Activated naive CD8-positive, alpha-beta T cell treated with anti-CD3 and anti-CD28 coated beads, Interleukin-2, amount 50 U/mL, for 24 hours (primary cell): ENCODE data around the gene PPARD.

Experiments
- ATAC-seq: fragments of 150-1000 bp; cut with Tn5 transposase; one replicate; pipeline ENCODE4 v1.10.0; 2021
- DNase-seq: peaks from one replicate; pipeline ENCODE4 v3.0.0; 2021
- H3K27ac Mint-ChIP-seq: one replicate; pipeline ENCODE4 v1.8.0; 2021; ENCODE audit warnings: mild to moderate bottlenecking, mixed read lengths
- H3K27me3 Mint-ChIP-seq: one replicate; pipeline ENCODE4 v1.8.0; 2021; ENCODE audit warnings: mixed read lengths
- H3K36me3 Mint-ChIP-seq: one replicate; pipeline ENCODE4 v1.8.0; 2021; ENCODE audit warnings: low read depth, mixed read lengths
- H3K4me1 Mint-ChIP-seq: one replicate; pipeline ENCODE4 v1.8.0; 2021; ENCODE audit warnings: mixed read lengths
- H3K4me3 Mint-ChIP-seq: one replicate; pipeline ENCODE4 v1.8.0; 2021; ENCODE audit warnings: mild to moderate bottlenecking, moderate library complexity, mixed read lengths
- H3K9me3 Mint-ChIP-seq: one replicate; pipeline ENCODE4 v1.8.0; 2021; ENCODE audit warnings: mixed read lengths

PPARD gene

DNA sequence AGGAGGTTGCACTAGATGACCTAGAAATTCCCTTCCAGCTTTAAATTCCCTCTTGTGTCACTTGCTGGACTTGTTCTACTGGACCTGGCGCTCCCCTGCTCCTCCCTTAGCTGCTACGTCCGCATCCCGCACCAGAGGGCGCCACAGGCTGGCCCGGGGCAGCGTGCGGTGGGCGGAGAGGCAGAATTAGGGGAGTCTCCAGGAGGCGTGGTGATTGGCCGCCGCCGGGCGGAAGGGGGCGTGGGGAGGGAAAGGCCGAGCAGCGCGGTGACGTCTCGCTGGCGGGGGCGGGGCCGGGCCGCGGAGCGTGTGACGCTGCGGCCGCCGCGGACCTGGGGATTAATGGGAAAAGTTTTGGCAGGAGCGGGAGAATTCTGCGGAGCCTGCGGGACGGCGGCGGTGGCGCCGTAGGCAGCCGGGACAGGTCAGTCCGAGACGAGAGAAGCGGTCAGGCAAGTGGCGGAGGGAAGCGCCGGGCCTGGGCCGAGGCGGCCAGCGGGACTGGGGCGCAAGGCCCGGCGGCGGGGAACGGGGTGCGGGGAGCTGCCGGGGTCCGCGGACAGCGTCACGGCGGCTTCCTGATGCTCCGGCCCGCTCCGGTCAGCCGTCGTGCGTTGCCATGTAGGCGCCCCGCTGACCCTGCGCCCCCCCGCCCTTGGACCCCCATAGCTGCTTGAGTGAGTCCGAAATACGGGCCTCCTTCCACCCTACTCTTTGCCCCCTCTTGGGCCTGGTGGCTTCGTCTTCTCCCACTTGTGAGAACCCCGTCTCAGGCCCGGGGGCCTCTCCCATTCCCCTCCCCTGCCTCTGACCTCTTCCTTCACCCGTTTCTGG, at the start of gene PPARD:
TSS of gene PPARD (plus strand) at position 301 of the 834 bp plus-strand sequence. CDS start 68,530 bp downstream, outside the sequence.
- peak; percentile 98 for ATAC-seq
- Mint-ChIP-seq H3K4me1 (peaks cover 47% of the 10 kb centered on the region), H3K9me3 (no peaks in the 10 kb centered on the region), H3K4me3 (peak within 1 kb of the TSS; percentile 96), H3K27me3 (no peaks in the 10 kb centered on the region), H3K27ac (peak within 1 kb of the TSS; percentile 93), H3K36me3 (peaks cover 15% of the 10 kb centered on the region)
- DNase-seq: peak; percentile 99

GRCh38 chr6:35293681-35294080, 48.7 kb upstream of the PPARD start:
- no peak for ATAC-seq
- H3K4me1 Mint-ChIP-seq: peaks cover 6% of the 10 kb centered on the region
- no peaks in the 10 kb centered on the region for H3K27me3 Mint-ChIP-seq
- H3K27ac Mint-ChIP-seq: no peak overlapping the region
- H3K9me3 Mint-ChIP-seq: no peaks in the 10 kb centered on the region
- peaks cover 4% of the 10 kb centered on the region for H3K36me3 Mint-ChIP-seq
- no peak overlapping the region for H3K4me3 Mint-ChIP-seq
- DNase-seq: no peak

DNA sequence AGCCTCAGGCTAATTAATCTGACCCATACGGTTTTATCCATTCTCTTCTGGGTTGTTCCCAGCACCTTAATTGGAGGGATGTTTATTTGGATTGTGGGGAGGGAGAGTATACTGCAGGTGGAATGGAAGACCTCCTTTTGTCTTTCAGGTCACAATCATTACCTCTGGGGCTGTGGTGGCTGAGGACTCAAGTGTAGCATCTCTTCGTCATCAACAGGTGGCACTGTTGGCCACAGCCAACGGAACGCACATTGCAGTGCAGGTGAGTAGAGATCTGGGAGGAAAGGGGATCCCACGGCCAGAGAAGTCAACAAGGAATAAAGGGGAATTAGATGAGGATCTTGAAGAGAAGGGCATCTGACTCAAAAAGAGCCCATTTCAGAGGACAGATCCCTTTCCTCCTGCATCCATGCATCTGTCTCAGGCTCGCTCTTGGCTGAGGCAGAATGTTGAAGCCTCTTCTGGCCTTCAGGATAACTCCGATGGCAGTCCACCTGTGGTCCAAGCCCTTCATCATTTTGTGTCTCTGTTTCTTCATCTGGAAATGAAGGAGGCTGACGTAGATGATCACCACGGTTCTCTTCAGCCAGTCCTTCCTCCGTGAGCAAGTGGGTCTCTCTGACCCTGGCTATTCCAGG, 47.9 kb upstream of the PPARD start:
- no peaks in the 10 kb centered on the region for H3K9me3 Mint-ChIP-seq
- peaks cover 11% of the 10 kb centered on the region for H3K4me1 Mint-ChIP-seq
- DNase-seq (peak; percentile 46), ATAC-seq (no peak)
- no peak overlapping the region for H3K4me3 Mint-ChIP-seq
- H3K36me3 Mint-ChIP-seq: peaks cover 4% of the 10 kb centered on the region
- H3K27ac Mint-ChIP-seq: no peak overlapping the region
- H3K27me3 Mint-ChIP-seq: no peaks in the 10 kb centered on the region

DNA sequence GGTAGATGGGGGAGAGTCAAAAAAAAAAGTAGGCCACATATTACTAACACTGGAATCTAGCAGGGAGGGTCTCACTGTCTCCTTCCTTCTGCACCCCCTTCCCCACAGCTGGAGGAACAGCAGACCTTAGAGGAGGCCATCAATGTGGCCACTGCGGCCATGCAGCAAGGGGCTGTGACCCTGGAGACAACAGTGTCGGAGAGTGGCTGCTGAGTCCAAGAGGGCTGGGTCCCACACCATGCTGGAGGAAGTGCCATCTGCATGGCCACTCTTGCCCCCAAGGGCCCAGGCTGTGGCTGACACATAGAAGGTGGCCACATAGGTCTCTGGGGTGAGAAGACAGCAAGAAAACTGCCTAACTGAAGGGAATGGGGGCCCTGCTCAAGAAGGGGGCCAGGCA, 47.3 kb upstream of the PPARD start:
- peaks cover 9% of the 10 kb centered on the region for H3K36me3 Mint-ChIP-seq
- no peak for ATAC-seq
- H3K27ac Mint-ChIP-seq: no peak overlapping the region

DNA sequence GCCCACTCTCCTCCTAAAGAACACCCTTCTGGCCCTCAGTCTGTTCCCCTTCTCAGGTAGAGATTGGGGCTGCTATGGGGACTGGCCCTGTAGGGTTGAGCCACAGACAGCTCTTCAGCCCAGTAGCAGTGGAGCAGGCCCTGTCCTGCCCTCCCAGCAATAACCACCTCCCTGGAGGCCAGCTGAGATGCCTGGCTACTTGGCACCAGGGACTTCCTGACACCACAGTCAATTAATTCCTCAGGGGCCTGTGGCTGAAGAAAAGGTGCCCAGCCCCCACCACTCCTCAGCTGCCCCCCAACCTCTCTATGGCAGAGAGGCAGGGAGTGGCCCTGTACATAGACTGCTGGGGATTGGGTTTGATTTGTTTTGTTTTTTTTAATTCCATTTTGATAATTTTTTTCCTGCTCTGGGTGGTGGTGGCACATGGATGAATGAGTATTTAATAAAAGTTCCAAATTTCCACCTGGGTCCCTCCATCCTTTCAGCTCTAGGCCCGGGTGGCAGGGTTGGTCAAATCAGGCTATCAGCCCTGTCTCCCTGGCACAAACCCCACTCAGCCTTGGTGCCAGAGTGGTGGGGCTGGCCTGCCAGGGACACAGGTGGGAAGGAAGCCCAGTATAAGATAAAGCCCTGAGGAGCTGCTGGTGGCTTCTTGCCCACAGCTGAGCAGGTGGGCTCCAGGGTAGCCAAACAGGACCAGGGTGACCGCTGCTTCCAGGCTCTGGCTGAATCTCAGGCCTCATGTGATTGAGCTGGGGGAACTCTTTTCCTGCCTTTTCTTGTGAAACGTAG, 46.6 kb upstream of the PPARD start:
- Mint-ChIP-seq H3K27ac (no peak overlapping the region), H3K27me3 (no peaks in the 10 kb centered on the region), H3K36me3 (peaks cover 16% of the 10 kb centered on the region), H3K4me3 (no peak overlapping the region), H3K4me1 (peaks cover 24% of the 10 kb centered on the region), H3K9me3 (no peaks in the 10 kb centered on the region)
- no peak for ATAC-seq
- DNase-seq: no peak

More for the DNA sequence above, 47.3 kb upstream of the PPARD start:
- no peak for DNase-seq
- Mint-ChIP-seq H3K27me3 (no peaks in the 10 kb centered on the region), H3K9me3 (no peaks in the 10 kb centered on the region), H3K4me1 (peaks cover 17% of the 10 kb centered on the region), H3K4me3 (no peak overlapping the region)

GRCh38 chr6:35296931-35297600, 45.3 kb upstream of the PPARD start:
- H3K27me3 Mint-ChIP-seq: no peaks in the 10 kb centered on the region
- H3K4me3 Mint-ChIP-seq: peak overlapping the region; percentile 89
- peak overlapping the region; percentile 97 for H3K27ac Mint-ChIP-seq
- H3K9me3 Mint-ChIP-seq: no peaks in the 10 kb centered on the region
- ATAC-seq: no peak
- no peak for DNase-seq
- peaks cover 38% of the 10 kb centered on the region for H3K4me1 Mint-ChIP-seq
- peaks cover 16% of the 10 kb centered on the region for H3K36me3 Mint-ChIP-seq

- H3K27ac Mint-ChIP-seq: peak within 1 kb of the TSS; percentile 97
- peaks cover 45% of the 10 kb centered on the region for H3K4me1 Mint-ChIP-seq
- peaks cover 3% of the 10 kb centered on the region for H3K27me3 Mint-ChIP-seq
- H3K4me3 Mint-ChIP-seq: peak within 1 kb of the TSS; percentile 89
- H3K9me3 Mint-ChIP-seq: no peaks in the 10 kb centered on the region
- peaks cover 16% of the 10 kb centered on the region for H3K36me3 Mint-ChIP-seq
- ATAC-seq (peak; percentile 81), DNase-seq (peak; percentile 85)
Measured at GRCh38 chr6:35297601-35298481, 44.5 kb upstream of the PPARD start, which contains the start of gene DEF6. Gene DEF6 (plus strand): TSS chr6:35297818. CDS start chr6:35297857, 39 bp downstream.

DNA sequence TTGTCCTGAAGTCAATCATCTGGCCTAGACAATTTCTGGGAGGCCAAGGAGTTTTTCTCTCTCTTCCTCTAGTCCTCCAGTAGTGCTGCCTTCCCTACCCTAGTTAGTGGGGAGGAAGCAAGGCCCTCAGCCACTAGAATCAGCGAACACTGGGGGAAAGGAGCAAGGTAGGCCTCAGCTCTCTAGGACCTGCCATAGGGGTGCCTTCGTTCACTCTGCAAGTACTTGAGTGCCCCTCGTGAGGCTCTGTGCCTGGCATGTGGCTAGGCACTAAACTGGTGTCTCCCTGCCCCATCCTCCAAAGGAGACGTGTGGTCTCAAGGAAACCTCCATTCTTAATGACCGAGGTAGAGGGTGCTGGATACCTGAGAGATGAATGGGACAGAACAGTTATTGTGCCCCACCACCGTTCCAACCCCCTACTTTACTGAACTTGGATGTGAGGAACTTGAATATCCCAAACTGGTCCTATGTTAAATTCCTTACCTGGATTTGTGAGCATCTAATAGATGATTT, 43.7 kb upstream of the PPARD start:
- peak; percentile 33 for DNase-seq
- no peak for ATAC-seq
- Mint-ChIP-seq H3K4me1 (peaks cover 54% of the 10 kb centered on the region), H3K27me3 (peaks cover 3% of the 10 kb centered on the region), H3K4me3 (peak overlapping the region; percentile 89), H3K36me3 (peaks cover 22% of the 10 kb centered on the region), H3K27ac (peak overlapping the region; percentile 97), H3K9me3 (no peaks in the 10 kb centered on the region)

- no peak for ATAC-seq
- DNase-seq: peak; percentile 55
- Mint-ChIP-seq H3K4me3 (peak overlapping the region; percentile 89), H3K4me1 (peaks cover 64% of the 10 kb centered on the region), H3K27me3 (peaks cover 3% of the 10 kb centered on the region), H3K36me3 (peaks cover 26% of the 10 kb centered on the region), H3K27ac (peak overlapping the region; percentile 97), H3K9me3 (no peaks in the 10 kb centered on the region)
Measured at GRCh38 chr6:35299674-35300073, 42.7 kb upstream of the PPARD start.

DNA sequence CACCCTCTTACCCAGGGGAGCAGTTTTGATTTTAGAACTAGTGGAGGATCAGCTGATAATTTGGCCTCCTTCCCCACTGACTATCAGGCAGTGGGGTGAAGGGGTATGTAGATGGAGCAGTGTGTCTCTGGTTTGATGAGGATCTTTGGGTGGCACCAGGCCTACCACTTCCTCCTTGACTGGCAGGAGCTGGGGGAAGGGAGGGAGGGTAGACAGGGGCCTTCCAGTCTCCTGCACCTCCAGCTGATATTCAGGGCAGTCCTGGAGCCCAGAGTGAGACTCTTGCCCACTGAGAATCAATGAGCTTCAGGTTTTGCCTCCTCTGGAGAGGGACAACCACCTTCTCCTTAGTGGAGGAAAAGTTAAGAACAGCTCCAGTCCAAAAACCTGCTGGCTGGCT, 41.5 kb upstream of the PPARD start:
- ATAC-seq (no peak), DNase-seq (peak; percentile 43)
- H3K4me1 Mint-ChIP-seq: peaks cover 65% of the 10 kb centered on the region
- H3K27me3 Mint-ChIP-seq: peaks cover 3% of the 10 kb centered on the region
- H3K36me3 Mint-ChIP-seq: peaks cover 26% of the 10 kb centered on the region
- no peaks in the 10 kb centered on the region for H3K9me3 Mint-ChIP-seq
- peak overlapping the region; percentile 97 for H3K27ac Mint-ChIP-seq
- H3K4me3 Mint-ChIP-seq: peak overlapping the region; percentile 89

DNA sequence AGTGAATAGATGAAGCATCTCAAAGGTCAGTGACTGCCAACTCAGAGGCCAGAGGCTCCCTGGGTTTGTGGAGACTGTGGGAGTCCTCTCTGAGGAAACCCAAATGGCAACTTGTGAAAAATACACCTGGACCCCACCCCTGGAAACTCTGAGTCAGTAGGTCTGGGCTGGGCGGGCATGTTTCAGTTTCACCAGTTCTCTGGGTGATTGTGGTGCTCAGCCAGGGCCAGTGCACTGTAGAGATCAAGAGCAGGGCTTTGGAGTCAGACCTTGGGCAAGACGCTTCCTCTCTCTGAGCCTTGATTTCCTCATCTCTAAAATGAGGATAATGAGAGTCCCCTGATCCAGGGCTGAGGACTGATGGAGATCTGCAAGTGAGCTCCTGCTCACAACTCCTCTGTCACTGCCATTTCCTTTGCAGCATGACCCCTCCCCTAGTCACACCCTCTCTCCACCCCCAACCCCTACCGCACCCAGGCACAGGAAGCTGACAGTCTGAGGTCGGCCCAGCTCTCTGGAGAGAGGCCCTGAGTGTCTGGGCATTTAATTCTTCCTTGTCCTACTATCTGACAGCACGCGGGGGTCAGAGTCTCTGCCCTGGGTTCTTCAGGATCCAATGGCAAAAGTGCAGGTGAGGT, 39.6 kb upstream of the PPARD start:
- H3K27ac Mint-ChIP-seq: peak overlapping the region; percentile 97
- H3K27me3 Mint-ChIP-seq: peaks cover 3% of the 10 kb centered on the region
- DNase-seq (peak; percentile 89), ATAC-seq (peak; percentile 83)
- H3K9me3 Mint-ChIP-seq: no peaks in the 10 kb centered on the region
- H3K4me1 Mint-ChIP-seq: peaks cover 72% of the 10 kb centered on the region
- H3K36me3 Mint-ChIP-seq: peaks cover 32% of the 10 kb centered on the region
- H3K4me3 Mint-ChIP-seq: peak overlapping the region; percentile 87

- peaks cover 77% of the 10 kb centered on the region for H3K4me1 Mint-ChIP-seq
- peak overlapping the region; percentile 97 for H3K27ac Mint-ChIP-seq
- peak overlapping the region; percentile 87 for H3K4me3 Mint-ChIP-seq
- ATAC-seq: no peak
- no peaks in the 10 kb centered on the region for H3K9me3 Mint-ChIP-seq
- DNase-seq: no peak
- peaks cover 43% of the 10 kb centered on the region for H3K36me3 Mint-ChIP-seq
- peaks cover 3% of the 10 kb centered on the region for H3K27me3 Mint-ChIP-seq
Measured at GRCh38 chr6:35304299-35304698, 38.1 kb upstream of the PPARD start.

DNA sequence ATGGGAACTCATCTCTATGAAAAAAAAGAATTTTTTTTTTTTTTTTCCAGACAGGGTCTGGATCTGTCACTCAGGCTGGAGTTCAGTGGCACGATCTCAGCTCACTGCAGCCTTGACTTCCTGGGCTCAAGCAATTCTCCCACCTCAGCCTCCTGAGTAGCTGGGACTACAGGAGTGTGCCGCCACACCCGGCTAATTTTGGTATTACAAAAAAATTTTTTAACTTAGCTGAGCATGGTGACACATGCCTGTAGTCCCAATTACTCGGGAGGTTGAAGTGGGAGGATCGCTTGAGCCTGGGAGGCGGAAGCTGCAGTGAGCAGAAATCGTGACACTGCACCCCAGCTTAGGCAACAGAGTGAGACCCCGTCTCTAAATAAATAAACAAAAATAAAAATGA, 37.2 kb upstream of the PPARD start:
- ATAC-seq: no peak
- no peaks in the 10 kb centered on the region for H3K9me3 Mint-ChIP-seq
- H3K27ac Mint-ChIP-seq: no peak overlapping the region
- peaks cover 43% of the 10 kb centered on the region for H3K36me3 Mint-ChIP-seq
- DNase-seq: no peak
- peaks cover 77% of the 10 kb centered on the region for H3K4me1 Mint-ChIP-seq
- H3K27me3 Mint-ChIP-seq: peaks cover 3% of the 10 kb centered on the region
- H3K4me3 Mint-ChIP-seq: no peak overlapping the region
